Body of pancreas (tissue), 4 donors: Measurements from ENCODE around the gene CCDC77. TPM values are rescaled to one million over a fixed set of nuclear protein-coding genes. Genes with fewer than 3 reads are reported as not detected.

Experiments used
- ATAC-seq: fragments of 150-250 bp; one replicate; pipeline ENCODE4 v1.9.1; 2016
- DNase-seq, 4 donors: peaks; one replicate each; pipeline ENCODE4 v3.0.0-alpha.2; 2019
- H3K27ac ChIP-seq, 4 donors: fragments of 200-600 bp; sonication (generic); 1 replicate in 3 of 4; 2 replicates in 1 of 4; pipeline versions ENCODE4 v1.5.1 to v1.6.1; 2016 to 2019; ENCODE audit warnings: mild to moderate bottlenecking in 1 of 4, mixed read lengths in 1 of 4, moderate library complexity in 1 of 4
- H3K27me3 ChIP-seq, 2 donors: fragments of 200-600 bp; sonication (generic); one replicate each; pipeline ENCODE4 v1.6.0; 2016; ENCODE audit warnings: mild to moderate bottlenecking in 1 of 2
- H3K36me3 ChIP-seq, 2 donors: fragments of 200-600 bp; sonication (generic); replicated peaks in 1 of 2; 2 replicates each; pipeline ENCODE4 v1.5.1; 2016; ENCODE audit warnings: low read depth in 2 of 2; ENCODE audit not compliant: insufficient read depth in 1 of 2
- H3K4me1 ChIP-seq: fragments of 200-600 bp; sonication (generic); one replicate; pipeline ENCODE4 v1.6.0; 2016
- H3K4me3 ChIP-seq, 2 donors: fragments of 200-600 bp; sonication (generic); 1 replicate in 1 of 2; 2 replicates in 1 of 2; pipeline ENCODE4 v1.5.1; 2016 to 2019
- H3K9me3 ChIP-seq, 3 donors: fragments of 200-600 bp; sonication (generic); 1 replicate in 2 of 3; 2 replicates in 1 of 3; pipeline ENCODE4 v1.5.1; 2016
- POLR2A ChIP-seq, 3 donors: fragments of 450-650 bp; IDR thresholded peaks; one replicate each; pipeline ENCODE4 v1.6.1; 2016; ENCODE audit warnings: antibody characterized with exemption in 3 of 3, mild to moderate bottlenecking in 2 of 3
- WGBS, 2 donors: methylation state at CpG; one replicate each; pipeline ENCODE4 v1.1.5; 2017; 5-methylcytosine and 5-hydroxymethylcytosine counted together
- intact Hi-C: fragments of 100-400 bp; cut with DNase I; formaldehyde crosslinking; loops from one replicate; pipeline ENCODE4 v1.15.1; 2023
- total RNA-seq, 2 donors: library from RNA; depleted of rRNA; stranded (reverse); fragments of >200 nt; gene quantifications; one replicate each; pipeline ENCODE4 v1.1.0, GENCODE V29; 2016
- TF ChIP-seq, protein P1 (sequence below), 7 experiments: fragments of 450-650 bp in 4 of 7; fragments of 200-600 bp in 3 of 7; sonication (generic) in 3 of 7; IDR thresholded peaks; one replicate each; pipeline ENCODE4 v1.5.1; 2016 to 2019; ENCODE audit warnings: antibody characterized with exemption in 7 of 7

Gene CCDC77
- total RNA-seq, 2 donors from 2014 or later: 2.9 to 4.9 TPM

- TF ChIP-seq, protein P1, sequence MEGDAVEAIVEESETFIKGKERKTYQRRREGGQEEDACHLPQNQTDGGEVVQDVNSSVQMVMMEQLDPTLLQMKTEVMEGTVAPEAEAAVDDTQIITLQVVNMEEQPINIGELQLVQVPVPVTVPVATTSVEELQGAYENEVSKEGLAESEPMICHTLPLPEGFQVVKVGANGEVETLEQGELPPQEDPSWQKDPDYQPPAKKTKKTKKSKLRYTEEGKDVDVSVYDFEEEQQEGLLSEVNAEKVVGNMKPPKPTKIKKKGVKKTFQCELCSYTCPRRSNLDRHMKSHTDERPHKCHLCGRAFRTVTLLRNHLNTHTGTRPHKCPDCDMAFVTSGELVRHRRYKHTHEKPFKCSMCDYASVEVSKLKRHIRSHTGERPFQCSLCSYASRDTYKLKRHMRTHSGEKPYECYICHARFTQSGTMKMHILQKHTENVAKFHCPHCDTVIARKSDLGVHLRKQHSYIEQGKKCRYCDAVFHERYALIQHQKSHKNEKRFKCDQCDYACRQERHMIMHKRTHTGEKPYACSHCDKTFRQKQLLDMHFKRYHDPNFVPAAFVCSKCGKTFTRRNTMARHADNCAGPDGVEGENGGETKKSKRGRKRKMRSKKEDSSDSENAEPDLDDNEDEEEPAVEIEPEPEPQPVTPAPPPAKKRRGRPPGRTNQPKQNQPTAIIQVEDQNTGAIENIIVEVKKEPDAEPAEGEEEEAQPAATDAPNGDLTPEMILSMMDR (IDR thresholded peaks at IDR 0.05): no peak
- TF ChIP-seq POLR2A (IDR thresholded peaks at IDR 0.05): no peak
- ATAC-seq (no peak), DNase-seq (no peak)
- Histone ChIP-seq H3K27ac (peak overlapping the region in 3 of 4 donors; percentile 6 to 37 (median 33)), H3K4me3 (no peak overlapping the region), H3K9me3 (no peaks in the 10 kb centered on the region), H3K4me1 (peaks cover 14% of the 10 kb centered on the region), H3K36me3 (no peaks in the 10 kb centered on the region), H3K27me3 (no peaks in the 10 kb centered on the region)
- WGBS, 2 donors: 33 to 37% methylated on average over 5 of the region's 5 CpGs
- intact Hi-C loops: loop anchor here (5.0 kb wide), 1 partner anchor 88 kb away; no protein-coding TSS in a partner anchor
Measured at GRCh38 chr12:459050-459429, 57.6 kb downstream of the CCDC77 start.

DNA sequence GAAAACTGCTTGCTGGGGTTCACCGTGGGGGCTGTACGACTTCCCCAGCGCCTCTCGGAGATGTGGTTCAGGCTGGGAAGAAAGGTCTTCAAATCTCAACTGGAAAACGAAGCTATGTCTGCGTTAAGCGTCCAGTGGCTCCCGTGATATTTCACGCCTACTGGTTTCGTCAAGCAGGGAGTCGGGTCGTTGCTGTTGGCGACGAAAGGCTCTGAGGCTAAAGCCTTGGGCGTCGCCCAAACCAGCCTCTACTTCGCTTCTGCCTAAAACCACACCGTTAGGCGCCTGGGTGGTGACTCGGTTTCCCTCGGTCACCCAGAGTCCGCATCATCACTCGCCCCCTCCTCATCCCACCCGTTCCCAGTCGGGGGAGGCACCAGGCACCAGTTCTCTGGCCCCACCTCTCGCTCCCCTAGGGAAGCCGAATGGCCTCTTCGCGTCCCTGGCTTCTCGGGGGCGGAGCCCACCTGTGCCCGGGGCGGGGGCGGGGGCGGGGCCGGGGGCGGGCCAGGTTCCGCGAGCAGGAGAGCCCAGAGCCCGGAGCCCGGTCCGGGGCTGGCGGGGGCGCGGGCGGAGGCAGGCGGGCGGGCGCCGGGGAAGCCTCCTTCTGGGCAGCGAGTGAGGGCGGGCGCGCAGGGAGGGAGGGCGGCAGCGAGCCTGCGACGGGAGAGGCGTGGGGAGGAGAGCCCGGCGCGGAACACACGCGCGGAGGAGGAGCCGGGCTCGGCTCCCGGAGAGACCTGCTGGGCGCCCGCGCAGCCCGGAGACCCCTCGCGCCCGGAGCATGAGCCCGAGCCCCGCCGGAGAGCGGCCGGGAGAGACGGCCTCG, 58.2 kb downstream of the CCDC77 start, which contains the start of gene B4GALNT3:
Gene B4GALNT3, plus strand, starts transcription at position 510 of the 829 bp plus-strand sequence. CDS start 438 bp downstream, outside the sequence.
- Histone ChIP-seq H3K36me3 (no peaks in the 10 kb centered on the region), H3K4me3 (peak within 1 kb of the TSS; percentile 16 to 61), H3K27ac (peak within 1 kb of the TSS in 3 of 4 donors; percentile 6 to 37 (median 33)), H3K4me1 (peaks cover 14% of the 10 kb centered on the region), H3K27me3 (no peaks in the 10 kb centered on the region), H3K9me3 (no peaks in the 10 kb centered on the region)
- TF ChIP-seq, protein P1 (IDR thresholded peaks at IDR 0.05): no peak
- peak; percentile 11 to 41 (median 37) for TF ChIP-seq POLR2A (IDR thresholded peaks at IDR 0.05)
- peak; percentile 89 for ATAC-seq
- intact Hi-C loops: loop anchor here (5.0 kb wide), 1 partner anchor 88 kb away; no protein-coding TSS in a partner anchor
- 5 to 12% methylated on average over 24 to 51 of the region's 82 CpGs for WGBS, 2 donors
- peak; percentile 66 to 74 (median 70) for DNase-seq

GRCh38 chr12:460261-461230, 59.1 kb downstream of the CCDC77 start:
- TF ChIP-seq, protein P1 (IDR thresholded peaks at IDR 0.05): no peak
- TF ChIP-seq POLR2A (IDR thresholded peaks at IDR 0.05): no peak
- 9 to 52% methylated on average over 15 to 77 of the region's 109 CpGs for WGBS, 2 donors
- Histone ChIP-seq H3K4me1 (peaks cover 22% of the 10 kb centered on the region), H3K27ac (no peak overlapping the region), H3K36me3 (no peaks in the 10 kb centered on the region), H3K9me3 (no peaks in the 10 kb centered on the region), H3K27me3 (no peaks in the 10 kb centered on the region), H3K4me3 (peak overlapping the region; percentile 16 to 61)
- ATAC-seq (peak; percentile 39), DNase-seq (peak; percentile 36 to 47 (median 45))
- intact Hi-C loops: no loop called here

- TF ChIP-seq, protein P1 (IDR thresholded peaks at IDR 0.05): no peak
- no peak for TF ChIP-seq POLR2A (IDR thresholded peaks at IDR 0.05)
- ATAC-seq (no peak), DNase-seq (no peak)
- Histone ChIP-seq H3K9me3 (no peaks in the 10 kb centered on the region), H3K4me3 (no peak overlapping the region), H3K27ac (no peak overlapping the region), H3K36me3 (no peaks in the 10 kb centered on the region), H3K27me3 (no peaks in the 10 kb centered on the region), H3K4me1 (peaks cover 24% of the 10 kb centered on the region)
- intact Hi-C loops: no loop called here
- 79 to 82% methylated on average over 13 of the region's 13 CpGs for WGBS, 2 donors
Measured at GRCh38 chr12:461425-461824, 60.0 kb downstream of the CCDC77 start.
